GM18508 (cell line): ENCODE data around the gene LSAMP.

Experiments
- ATAC-seq: cut with Tn5 transposase; IDR thresholded peaks from one replicate; pipeline ENCODE4 v1.9.1; 2021; ENCODE audit warnings: moderate number of reproducible peaks; ENCODE audit not compliant: insufficient read depth, unreplicated experiment

LSAMP gene

DNA sequence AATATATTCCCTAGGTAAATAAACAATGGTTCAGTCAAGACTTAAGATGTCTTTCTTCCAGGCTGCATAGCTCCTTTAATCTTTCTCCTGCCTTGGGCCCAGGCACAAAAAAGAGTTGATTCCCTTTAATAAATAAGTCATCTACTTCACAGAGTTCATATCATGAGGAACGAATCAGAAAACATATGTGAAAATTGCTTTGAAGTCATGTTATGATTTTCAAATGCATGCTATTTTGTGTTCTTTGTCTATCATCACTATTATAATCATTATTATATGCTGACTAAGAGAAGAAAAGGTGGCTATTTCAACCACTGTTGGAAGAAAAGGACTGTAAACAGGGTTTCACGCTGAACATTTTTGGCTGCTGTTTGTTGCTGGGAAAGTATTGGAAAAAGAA is 70.4 kb downstream of the LSAMP start:
- ATAC-seq, result no peak

DNA sequence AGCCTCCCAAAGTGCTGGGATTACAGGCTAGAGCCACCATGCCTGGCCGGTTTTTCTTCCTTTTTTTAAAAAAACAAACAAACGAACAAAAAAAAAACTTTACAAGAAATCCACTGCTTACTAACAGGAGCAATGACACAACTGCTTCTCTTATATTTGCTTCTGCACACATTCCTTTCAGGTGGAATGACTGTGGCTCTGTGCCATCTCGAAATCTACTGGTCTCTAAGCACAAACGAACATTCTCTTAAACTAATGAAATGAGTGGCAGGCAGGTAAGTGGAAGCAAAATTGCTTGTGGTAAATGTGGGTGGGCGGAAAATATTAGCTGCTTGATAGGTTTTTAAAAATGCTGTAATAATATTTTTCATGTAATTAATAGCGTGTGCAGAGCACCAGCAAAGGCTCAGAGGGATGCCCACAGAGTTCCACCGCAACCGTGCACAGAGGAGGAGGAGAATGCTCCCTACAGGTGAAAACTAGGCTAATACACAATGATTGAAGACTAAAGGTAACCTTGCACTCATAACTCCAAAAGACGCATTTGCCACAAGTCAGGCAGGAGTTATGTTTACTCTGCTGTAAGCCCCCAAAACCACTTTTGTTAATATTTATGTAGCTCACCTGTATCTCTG is 77.4 kb downstream of the LSAMP start:
- no peak for ATAC-seq

DNA sequence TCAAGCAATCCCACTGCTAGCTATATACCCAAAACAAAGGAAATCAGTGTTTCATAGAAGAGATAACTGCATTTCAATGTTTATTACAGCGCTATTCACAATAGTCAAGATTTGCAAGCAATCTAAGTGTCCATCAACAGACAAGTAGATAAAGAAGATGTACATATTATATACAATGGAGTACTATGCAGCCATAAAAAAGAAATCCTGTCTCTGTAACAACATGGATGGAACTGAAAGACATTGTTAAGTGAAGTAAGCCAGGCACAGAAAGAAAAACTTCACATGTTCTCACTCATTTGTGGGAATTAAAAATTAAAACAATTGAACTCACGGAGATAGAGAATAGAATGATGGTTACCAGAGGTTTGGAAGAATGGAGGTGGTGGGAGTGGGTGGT is 89.2 kb downstream of the LSAMP start:
- no peak for ATAC-seq

- ATAC-seq, result no peak
Measured at GRCh38 chr3:116354382-116354781, 90.9 kb downstream of the LSAMP start.

- no peak for ATAC-seq
Measured at GRCh38 chr3:116350119-116350733, 95.1 kb downstream of the LSAMP start.

- no peak for ATAC-seq
Measured at GRCh38 chr3:116348216-116348615, 97.1 kb downstream of the LSAMP start.

GRCh38 chr3:116342499-116342898 is 102.8 kb downstream of the LSAMP start:
- no peak for ATAC-seq

DNA sequence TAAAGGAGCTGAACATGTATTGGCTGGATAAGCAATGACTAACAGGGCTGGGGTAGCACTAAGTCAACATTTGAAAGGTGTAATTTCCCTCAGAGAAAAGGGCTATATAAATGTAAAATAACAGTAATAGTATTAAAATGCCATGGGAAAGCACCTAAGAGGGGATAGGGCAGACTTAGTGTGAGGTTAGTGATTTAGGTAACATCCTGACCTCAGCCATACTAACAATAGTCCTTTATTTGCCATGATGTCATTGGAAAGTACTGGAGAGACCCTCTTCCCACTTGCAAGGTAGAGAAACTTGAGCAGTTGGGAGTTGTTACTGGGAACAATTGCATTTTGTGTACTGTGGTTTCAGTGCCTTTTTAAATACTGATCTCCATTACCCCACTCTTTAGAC is 103.4 kb downstream of the LSAMP start:
- ATAC-seq, result no peak

DNA sequence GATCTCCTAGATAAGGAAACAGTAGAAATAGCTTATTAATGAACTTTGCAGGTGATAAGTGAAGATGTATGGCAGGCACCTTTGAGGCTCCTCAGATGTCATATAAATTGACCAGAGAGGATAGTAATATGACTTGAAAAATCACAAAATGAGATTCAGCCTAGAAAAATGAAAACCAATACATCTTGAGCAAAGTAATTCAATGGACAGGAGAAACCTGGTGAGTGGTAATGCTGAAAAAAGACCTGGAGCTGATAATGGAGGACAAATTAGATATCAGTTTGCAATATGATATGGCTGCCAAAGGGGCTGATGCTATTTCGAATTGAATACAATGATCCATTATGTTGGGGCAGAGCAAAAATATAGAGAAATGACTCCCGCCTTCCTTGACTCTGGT is 103.9 kb downstream of the LSAMP start:
- no peak for ATAC-seq

- no peak for ATAC-seq
Measured at GRCh38 chr3:116340680-116341216, 104.5 kb downstream of the LSAMP start.

DNA sequence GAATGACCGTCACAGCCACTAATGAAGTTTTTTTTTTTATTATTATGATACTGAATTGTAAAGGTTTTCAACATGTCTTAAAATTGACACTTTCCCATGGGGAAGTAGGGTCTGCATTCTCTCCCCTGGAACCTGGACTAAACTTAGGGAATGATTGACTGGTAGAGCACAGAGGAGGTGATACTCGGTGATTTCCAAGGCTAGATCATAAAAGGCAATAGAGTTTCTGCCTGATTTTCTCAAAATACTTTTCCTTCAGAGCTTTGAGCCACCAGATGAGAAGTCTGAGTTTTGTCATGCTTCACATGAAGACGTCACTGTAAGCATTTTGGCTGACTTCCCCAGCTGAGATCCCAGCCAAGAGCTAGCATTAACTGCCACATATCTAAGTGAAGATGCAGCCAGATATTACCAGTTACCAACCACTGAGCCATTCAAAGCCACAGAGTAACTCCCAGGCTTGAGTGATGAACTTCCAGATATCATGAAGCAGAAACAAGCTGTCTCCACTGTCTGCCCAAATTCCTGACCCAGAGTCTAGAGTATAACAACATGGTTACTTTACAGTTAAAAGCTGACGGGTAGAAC is 105.8 kb downstream of the LSAMP start:
- no peak for ATAC-seq

GRCh38 chr3:116338713-116339112 is 106.6 kb downstream of the LSAMP start:
- ATAC-seq, result no peak

GRCh38 chr3:116337229-116337628 is 108.1 kb downstream of the LSAMP start:
- ATAC-seq, result no peak

- ATAC-seq, result no peak
Measured at GRCh38 chr3:116331380-116331779, 113.9 kb downstream of the LSAMP start.

- ATAC-seq, result no peak
Measured at GRCh38 chr3:116322750-116323375, 122.4 kb downstream of the LSAMP start.

DNA sequence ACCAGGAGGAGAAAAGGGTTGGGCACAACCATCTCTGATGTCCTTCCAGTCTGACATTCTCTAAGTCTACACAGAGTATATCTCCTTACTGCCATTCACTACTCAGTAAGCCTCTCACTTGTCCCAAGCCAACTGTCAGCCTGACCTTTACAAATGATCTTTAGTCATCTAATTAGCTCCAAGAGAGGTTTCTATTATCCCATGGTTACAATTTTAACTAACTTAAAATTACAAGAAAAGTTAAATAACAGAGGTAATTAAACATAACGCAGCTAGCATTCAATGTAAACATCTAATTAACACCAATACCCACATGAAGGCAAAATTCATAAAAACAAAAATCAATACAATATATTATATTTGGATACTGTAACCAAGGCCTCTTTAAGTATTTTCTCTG is 126.9 kb downstream of the LSAMP start:
- ATAC-seq, result no peak

DNA sequence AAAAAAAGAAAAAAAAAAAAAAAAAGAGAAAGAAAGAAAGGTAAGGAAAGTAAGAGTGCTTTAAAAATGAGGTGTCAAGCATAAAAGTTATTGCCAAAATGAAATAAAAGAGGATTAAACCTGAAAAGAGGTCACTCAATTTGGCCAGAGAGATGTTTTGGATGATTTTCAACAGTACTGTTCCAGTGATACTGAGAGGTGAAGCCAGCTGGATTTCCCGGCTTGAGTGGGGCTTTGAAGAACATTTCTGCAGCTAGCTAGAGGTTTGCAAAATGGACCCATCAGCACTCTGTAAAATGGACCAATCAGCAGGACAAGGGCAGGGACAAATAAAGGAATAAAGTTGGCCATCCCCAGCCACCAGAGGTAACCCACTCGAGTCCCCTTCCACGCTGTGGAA is 128.5 kb downstream of the LSAMP start:
- no peak for ATAC-seq

GRCh38 chr3:116314476-116314875 is 130.8 kb downstream of the LSAMP start:
- ATAC-seq, result no peak

DNA sequence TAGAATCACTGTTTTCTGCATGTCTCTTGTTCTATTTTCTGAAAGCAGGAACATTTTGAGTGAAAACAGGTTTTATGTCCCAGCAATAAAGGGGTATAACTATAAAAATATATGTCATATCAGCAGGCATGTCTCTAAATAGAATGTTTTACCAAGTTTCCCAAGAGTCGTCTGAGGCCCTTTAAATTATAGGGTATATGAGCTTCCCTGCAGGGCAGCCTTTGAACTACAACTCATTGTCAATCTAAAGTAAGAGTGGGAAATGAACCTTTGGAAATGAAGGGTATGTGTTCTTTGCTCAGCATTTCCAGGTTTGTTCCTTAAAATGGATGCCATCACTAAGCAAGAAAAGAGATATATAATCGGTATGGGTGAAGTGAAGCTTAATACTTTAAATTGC is 138.6 kb downstream of the LSAMP start:
- no peak for ATAC-seq

DNA sequence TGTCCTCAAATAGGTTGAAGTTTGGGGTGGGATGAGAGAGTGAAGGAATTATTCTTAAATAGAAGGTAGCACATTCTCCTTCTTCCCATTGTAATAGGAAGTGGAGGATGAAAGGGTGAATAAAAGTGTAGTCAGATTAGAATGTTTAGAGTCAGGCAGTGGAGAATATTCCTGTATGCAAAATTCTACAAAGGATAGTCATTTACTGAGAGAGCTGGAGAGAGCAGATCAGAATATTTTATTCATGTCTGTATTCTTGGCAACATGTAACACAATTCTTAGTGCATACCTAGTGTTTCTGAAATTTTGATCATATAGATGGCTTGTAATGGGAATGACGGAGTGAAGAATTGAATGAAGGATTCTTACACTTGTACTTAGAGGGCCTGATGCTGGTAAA is 139.1 kb downstream of the LSAMP start:
- ATAC-seq, result no peak

DNA sequence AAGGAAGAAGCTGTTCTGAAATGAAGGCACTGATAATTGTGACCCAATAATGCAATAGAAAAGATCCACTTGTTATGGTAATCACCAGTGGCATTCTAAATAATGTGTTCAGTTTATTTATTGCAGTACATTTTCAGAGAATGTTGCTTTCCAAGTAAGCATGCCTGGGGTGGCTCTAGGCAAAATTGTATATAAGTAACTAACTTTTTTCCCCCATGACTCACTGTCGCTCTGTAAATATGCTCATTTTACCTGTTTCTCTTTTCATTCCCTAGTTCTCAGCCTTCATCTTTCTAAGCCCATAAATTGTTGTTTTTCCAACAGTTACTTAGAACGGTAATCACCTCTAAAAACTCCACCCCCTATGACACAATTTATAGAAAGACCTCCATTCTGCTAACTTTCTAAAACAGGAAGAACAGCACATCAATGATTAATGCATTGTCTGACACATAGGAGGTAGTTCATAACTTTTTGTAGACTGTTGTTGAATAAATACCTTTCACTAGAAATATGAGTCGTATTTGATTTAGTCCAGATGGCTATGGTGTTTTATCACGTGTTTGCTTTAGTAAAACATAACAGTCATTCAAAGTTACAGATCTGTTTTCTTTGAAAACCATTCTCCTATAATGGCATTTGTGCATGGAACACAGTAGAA is 143.1 kb downstream of the LSAMP start:
- no peak for ATAC-seq
